GM23338 (cell line): ENCODE results near the gene RGL1. TPM values are rescaled to one million over a fixed set of nuclear protein-coding genes. Genes with fewer than 3 reads are reported as not detected.

Source experiments
- ATAC-seq: fragments of 200-7000 bp; cut with Tn5 transposase; 3 replicates; pipeline ENCODE4 v1.9.1; 2020
- DNase-seq: peaks from one replicate; pipeline ENCODE4 v3.0.0-alpha.2; 2015; ENCODE audit warnings: low spot score
- H2AFZ ChIP-seq: fragments of 200-600 bp; sonication (generic); 2 replicates; pipeline ENCODE4 v1.8.0; 2016; ENCODE audit warnings: antibody characterized with exemption, mild to moderate bottlenecking, moderate library complexity
- H3F3A ChIP-seq: fragments of 200-600 bp; sonication (generic); replicated peaks from 2 replicates; pipeline ENCODE4 v1.8.0; 2017; ENCODE audit warnings: antibody characterized with exemption, mixed run types, low read depth
- H3K27ac ChIP-seq: fragments of 200-600 bp; sonication (generic); 2 replicates; pipeline ENCODE4 v1.6.1; 2016; ENCODE audit warnings: low read depth
- H3K27me3 ChIP-seq: fragments of 200-600 bp; sonication (generic); 2 replicates; pipeline ENCODE4 v1.8.0; 2016; ENCODE audit warnings: mild to moderate bottlenecking, mixed run types, moderate library complexity; ENCODE audit not compliant: insufficient read depth
- H3K36me3 ChIP-seq: fragments of 200-600 bp; sonication (generic); 2 replicates; pipeline ENCODE4 v1.8.0; 2016; ENCODE audit warnings: mild to moderate bottlenecking; ENCODE audit not compliant: insufficient read depth
- H3K4me1 ChIP-seq: fragments of 200-600 bp; sonication (generic); 2 replicates; pipeline ENCODE4 v1.8.0; 2016; ENCODE audit warnings: mild to moderate bottlenecking, moderate library complexity; ENCODE audit not compliant: insufficient read depth
- H3K4me2 ChIP-seq: fragments of 200-600 bp; sonication (generic); 2 replicates; pipeline ENCODE4 v1.7.1; 2017; ENCODE audit warnings: mixed run types
- H3K4me3 ChIP-seq: fragments of 200-600 bp; sonication (generic); 2 replicates; pipeline ENCODE4 v1.6.1; 2016; ENCODE audit warnings: mixed run types
- H3K79me2 ChIP-seq: fragments of 200-600 bp; sonication (generic); replicated peaks from 2 replicates; pipeline ENCODE4 v1.8.0; 2017; ENCODE audit warnings: mild to moderate bottlenecking; ENCODE audit not compliant: insufficient read depth
- H3K9me2 ChIP-seq: fragments of 200-600 bp; sonication (generic); 2 replicates; pipeline ENCODE4 v1.8.0; 2017; ENCODE audit not compliant: insufficient read depth
- H4K20me1 ChIP-seq: fragments of 200-600 bp; sonication (generic); replicated peaks from 2 replicates; pipeline ENCODE4 v1.8.0; 2017; ENCODE audit warnings: mild to moderate bottlenecking; ENCODE audit not compliant: insufficient read depth
- H3K27ac Mint-ChIP-seq: 2 replicates; pipeline ENCODE4 v1.8.0; 2020; ENCODE audit warnings: inconsistent platforms, mild to moderate bottlenecking, moderate library complexity, mixed read lengths
- H3K27me3 Mint-ChIP-seq: 3 replicates; pipeline ENCODE4 v1.8.0; 2022; ENCODE audit warnings: low read depth, mild to moderate bottlenecking, moderate library complexity, mixed read lengths, inconsistent platforms; ENCODE audit not compliant: insufficient read depth, poor library complexity
- H3K36me3 Mint-ChIP-seq: 3 replicates; pipeline ENCODE4 v1.8.0; 2021; ENCODE audit warnings: low read depth, mild to moderate bottlenecking, inconsistent platforms, moderate library complexity, mixed read lengths
- H3K4me1 Mint-ChIP-seq: 3 replicates; pipeline ENCODE4 v1.8.0; 2020; ENCODE audit warnings: mild to moderate bottlenecking, inconsistent platforms, mixed read lengths
- H3K4me3 Mint-ChIP-seq: 3 replicates; pipeline ENCODE4 v1.8.0; 2021; ENCODE audit warnings: moderate library complexity, mild to moderate bottlenecking, inconsistent platforms, mixed read lengths
- H3K9me3 Mint-ChIP-seq: 3 replicates; pipeline ENCODE4 v1.8.0; 2020; ENCODE audit warnings: moderate library complexity, mild to moderate bottlenecking, inconsistent platforms, mixed read lengths
- CREB1 ChIP-seq: fragments of 250-450 bp; sonication (Bioruptor Pico); IDR thresholded peaks from 2 replicates; pipeline ENCODE4 v1.5.0; 2020; ENCODE audit warnings: low read depth, mild to moderate bottlenecking, moderate library complexity
- CTCF ChIP-seq, 2 experiments: fragments of 200-600 bp in 1 of 2; sonication (generic) in 1 of 2; conservative IDR thresholded peaks; 2 replicates each; pipeline versions ENCODE4 v1.5.1 to v1.6.1; 2016 to 2017; ENCODE audit warnings: antibody characterized with exemption in 2 of 2, low read depth in 2 of 2, mild to moderate bottlenecking in 2 of 2, moderate library complexity in 1 of 2
- EZH2phosphoT487 ChIP-seq: fragments of 200-600 bp; sonication (generic); IDR thresholded peaks from one replicate; pipeline ENCODE4 v1.8.1; 2018; ENCODE audit warnings: antibody characterized with exemption; ENCODE audit not compliant: unreplicated experiment
- JUNB ChIP-seq: IDR thresholded peaks from one replicate; pipeline ENCODE4 v1.6.1; 2016; ENCODE audit warnings: antibody characterized with exemption; ENCODE audit not compliant: unreplicated experiment
- NANOG ChIP-seq: IDR thresholded peaks from 2 replicates; pipeline ENCODE4 v1.6.1; 2016; ENCODE audit warnings: antibody characterized with exemption, borderline replicate concordance
- POLR2AphosphoS5 ChIP-seq: IDR thresholded peaks from 2 replicates; pipeline ENCODE4 v1.6.1; 2016; ENCODE audit warnings: antibody characterized with exemption, low read depth
- STAT1 ChIP-seq: IDR thresholded peaks from one replicate; pipeline ENCODE4 v1.6.1; 2016; ENCODE audit warnings: antibody characterized with exemption; ENCODE audit not compliant: unreplicated experiment
- ZNF331 ChIP-seq: fragments of 250-450 bp; sonication (Bioruptor Pico); IDR thresholded peaks from 2 replicates; pipeline ENCODE4 v1.5.0; 2020; ENCODE audit warnings: low read depth, mild to moderate bottlenecking, moderate library complexity
- polyA plus RNA-seq: library from polyadenylated mRNA; unstranded; fragments of >200 nt; fragmentation: Nextera tagmentation; extraction: Ambion mirVana; gene quantifications from 2 replicates; pipeline ENCODE4 v1.2.1, GENCODE V29; 2016
- total RNA-seq: library from RNA; depleted of rRNA; stranded (reverse); fragments of >200 nt; shearing (Covaris generic); gene quantifications from 2 replicates; pipeline ENCODE4 v1.2.3, GENCODE V29; 2014
- TF ChIP-seq, protein P1 (sequence below): fragments of 250-450 bp; sonication (Bioruptor Pico); IDR thresholded peaks from 2 replicates; pipeline ENCODE4 v1.5.0; 2020; ENCODE audit warnings: mild to moderate bottlenecking, moderate library complexity

RGL1 gene
- total and polyA plus RNA-seq, 2 experiments from 2014 or later: 0.91 to 2.6 TPM

- TF ChIP-seq, protein P1, sequence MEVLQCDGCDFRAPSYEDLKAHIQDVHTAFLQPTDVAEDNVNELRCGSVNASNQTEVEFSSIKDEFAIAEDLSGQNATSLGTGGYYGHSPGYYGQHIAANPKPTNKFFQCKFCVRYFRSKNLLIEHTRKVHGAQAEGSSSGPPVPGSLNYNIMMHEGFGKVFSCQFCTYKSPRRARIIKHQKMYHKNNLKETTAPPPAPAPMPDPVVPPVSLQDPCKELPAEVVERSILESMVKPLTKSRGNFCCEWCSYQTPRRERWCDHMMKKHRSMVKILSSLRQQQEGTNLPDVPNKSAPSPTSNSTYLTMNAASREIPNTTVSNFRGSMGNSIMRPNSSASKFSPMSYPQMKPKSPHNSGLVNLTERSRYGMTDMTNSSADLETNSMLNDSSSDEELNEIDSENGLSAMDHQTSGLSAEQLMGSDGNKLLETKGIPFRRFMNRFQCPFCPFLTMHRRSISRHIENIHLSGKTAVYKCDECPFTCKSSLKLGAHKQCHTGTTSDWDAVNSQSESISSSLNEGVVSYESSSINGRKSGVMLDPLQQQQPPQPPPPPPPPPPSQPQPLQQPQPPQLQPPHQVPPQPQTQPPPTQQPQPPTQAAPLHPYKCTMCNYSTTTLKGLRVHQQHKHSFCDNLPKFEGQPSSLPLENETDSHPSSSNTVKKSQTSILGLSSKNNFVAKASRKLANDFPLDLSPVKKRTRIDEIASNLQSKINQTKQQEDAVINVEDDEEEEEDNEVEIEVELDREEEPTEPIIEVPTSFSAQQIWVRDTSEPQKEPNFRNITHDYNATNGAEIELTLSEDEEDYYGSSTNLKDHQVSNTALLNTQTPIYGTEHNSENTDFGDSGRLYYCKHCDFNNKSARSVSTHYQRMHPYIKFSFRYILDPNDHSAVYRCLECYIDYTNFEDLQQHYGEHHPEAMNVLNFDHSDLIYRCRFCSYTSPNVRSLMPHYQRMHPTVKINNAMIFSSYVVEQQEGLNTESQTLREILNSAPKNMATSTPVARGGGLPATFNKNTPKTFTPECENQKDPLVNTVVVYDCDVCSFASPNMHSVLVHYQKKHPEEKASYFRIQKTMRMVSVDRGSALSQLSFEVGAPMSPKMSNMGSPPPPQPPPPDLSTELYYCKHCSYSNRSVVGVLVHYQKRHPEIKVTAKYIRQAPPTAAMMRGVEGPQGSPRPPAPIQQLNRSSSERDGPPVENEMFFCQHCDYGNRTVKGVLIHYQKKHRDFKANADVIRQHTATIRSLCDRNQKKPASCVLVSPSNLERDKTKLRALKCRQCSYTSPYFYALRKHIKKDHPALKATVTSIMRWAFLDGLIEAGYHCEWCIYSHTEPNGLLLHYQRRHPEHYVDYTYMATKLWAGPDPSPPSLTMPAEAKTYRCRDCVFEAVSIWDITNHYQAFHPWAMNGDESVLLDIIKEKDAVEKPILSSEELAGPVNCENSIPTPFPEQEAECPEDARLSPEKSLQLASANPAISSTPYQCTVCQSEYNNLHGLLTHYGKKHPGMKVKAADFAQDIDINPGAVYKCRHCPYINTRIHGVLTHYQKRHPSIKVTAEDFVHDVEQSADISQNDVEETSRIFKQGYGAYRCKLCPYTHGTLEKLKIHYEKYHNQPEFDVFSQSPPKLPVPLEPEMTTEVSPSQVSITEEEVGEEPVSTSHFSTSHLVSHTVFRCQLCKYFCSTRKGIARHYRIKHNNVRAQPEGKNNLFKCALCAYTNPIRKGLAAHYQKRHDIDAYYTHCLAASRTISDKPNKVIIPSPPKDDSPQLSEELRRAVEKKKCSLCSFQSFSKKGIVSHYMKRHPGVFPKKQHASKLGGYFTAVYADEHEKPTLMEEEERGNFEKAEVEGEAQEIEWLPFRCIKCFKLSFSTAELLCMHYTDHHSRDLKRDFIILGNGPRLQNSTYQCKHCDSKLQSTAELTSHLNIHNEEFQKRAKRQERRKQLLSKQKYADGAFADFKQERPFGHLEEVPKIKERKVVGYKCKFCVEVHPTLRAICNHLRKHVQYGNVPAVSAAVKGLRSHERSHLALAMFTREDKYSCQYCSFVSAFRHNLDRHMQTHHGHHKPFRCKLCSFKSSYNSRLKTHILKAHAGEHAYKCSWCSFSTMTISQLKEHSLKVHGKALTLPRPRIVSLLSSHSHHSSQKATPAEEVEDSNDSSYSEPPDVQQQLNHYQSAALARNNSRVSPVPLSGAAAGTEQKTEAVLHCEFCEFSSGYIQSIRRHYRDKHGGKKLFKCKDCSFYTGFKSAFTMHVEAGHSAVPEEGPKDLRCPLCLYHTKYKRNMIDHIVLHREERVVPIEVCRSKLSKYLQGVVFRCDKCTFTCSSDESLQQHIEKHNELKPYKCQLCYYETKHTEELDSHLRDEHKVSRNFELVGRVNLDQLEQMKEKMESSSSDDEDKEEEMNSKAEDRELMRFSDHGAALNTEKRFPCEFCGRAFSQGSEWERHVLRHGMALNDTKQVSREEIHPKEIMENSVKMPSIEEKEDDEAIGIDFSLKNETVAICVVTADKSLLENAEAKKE: no peak
- TF ChIP-seq EZH2phosphoT487 (no peak), STAT1 (no peak), CREB1 (CRISPR knock-in tag) (no peak), ZNF331 (CRISPR knock-in tag) (no peak), NANOG (no peak)
Observed at GRCh38 chr1:183834568-183834967, 29.6 kb downstream of the RGL1 start (continued).

- peaks cover 1% of the 10 kb centered on the region for H3K27me3 Mint-ChIP-seq
- no peak for DNase-seq
- no peak overlapping the region for H3K4me3 ChIP-seq
- H2AFZ ChIP-seq: no peak overlapping the region
- H3K4me3 Mint-ChIP-seq: no peak overlapping the region
- H3K9me3 Mint-ChIP-seq: no peaks in the 10 kb centered on the region
- H3K4me1 Mint-ChIP-seq: peaks cover 7% of the 10 kb centered on the region; the same call in 2 of the 3 replicates
- no peaks in the 10 kb centered on the region for H3K4me1 ChIP-seq
- no peaks in the 10 kb centered on the region for H3K79me2 ChIP-seq
- H3K36me3 Mint-ChIP-seq: no peaks in the 10 kb centered on the region
- no peaks in the 10 kb centered on the region for H3K27me3 ChIP-seq
- no peaks in the 10 kb centered on the region for H3F3A ChIP-seq
- H3K27ac Mint-ChIP-seq: no peak overlapping the region
- H3K36me3 ChIP-seq: no peaks in the 10 kb centered on the region
- H3K9me2 ChIP-seq: no peaks in the 10 kb centered on the region
- H3K4me2 ChIP-seq: no peak overlapping the region
- no peak for ATAC-seq
- H4K20me1 ChIP-seq: no peaks in the 10 kb centered on the region
- no peak overlapping the region for H3K27ac ChIP-seq
- TF ChIP-seq CTCF (conservative IDR thresholded peaks at IDR 0.05; ENCODE audit: low read depth in 2 of 2) (no peak), NANOG (no peak), POLR2AphosphoS5 (no peak), JUNB (no peak), STAT1 (no peak)
- TF ChIP-seq, protein P1: no peak
Observed at GRCh38 chr1:183836598-183836997, 31.7 kb downstream of the RGL1 start.
